Effector memory CD4-positive, alpha-beta T cell (primary cell): ENCODE data around the gene SPSB1.

ENCODE experiments used
- DNase-seq, 3 donors: peaks; one replicate each; pipeline ENCODE4 v3.0.0-alpha.2; 2020
- H3K27ac ChIP-seq: 2 replicates; pipeline ENCODE4 v1.7.0; 2013; ENCODE audit warnings: mild to moderate bottlenecking, low read length, moderate library complexity; ENCODE audit not compliant: insufficient read depth, poor library complexity, severe bottlenecking
- H3K27me3 ChIP-seq: replicated peaks from 2 replicates; pipeline ENCODE4 v1.7.0; 2013; ENCODE audit warnings: mild to moderate bottlenecking, low read length; ENCODE audit not compliant: insufficient read depth, control insufficient read depth, poor library complexity, severe bottlenecking
- H3K36me3 ChIP-seq: 2 replicates; pipeline ENCODE4 v1.7.0; 2013; ENCODE audit warnings: mild to moderate bottlenecking, low read length, moderate library complexity; ENCODE audit not compliant: control insufficient read depth, insufficient read depth
- H3K4me1 ChIP-seq: 2 replicates; pipeline ENCODE4 v1.7.0; 2013; ENCODE audit warnings: low read length, mild to moderate bottlenecking; ENCODE audit not compliant: control insufficient read depth, insufficient read depth, poor library complexity, severe bottlenecking
- H3K4me3 ChIP-seq: 2 replicates; pipeline ENCODE4 v1.7.0; 2013; ENCODE audit warnings: low read length, low read depth, mild to moderate bottlenecking; ENCODE audit not compliant: insufficient read depth, poor library complexity, severe bottlenecking
- H3K9me3 ChIP-seq: 2 replicates; pipeline ENCODE4 v1.7.0; 2013; ENCODE audit warnings: mild to moderate bottlenecking, low read length, moderate library complexity; ENCODE audit not compliant: control insufficient read depth

Gene SPSB1

DNA sequence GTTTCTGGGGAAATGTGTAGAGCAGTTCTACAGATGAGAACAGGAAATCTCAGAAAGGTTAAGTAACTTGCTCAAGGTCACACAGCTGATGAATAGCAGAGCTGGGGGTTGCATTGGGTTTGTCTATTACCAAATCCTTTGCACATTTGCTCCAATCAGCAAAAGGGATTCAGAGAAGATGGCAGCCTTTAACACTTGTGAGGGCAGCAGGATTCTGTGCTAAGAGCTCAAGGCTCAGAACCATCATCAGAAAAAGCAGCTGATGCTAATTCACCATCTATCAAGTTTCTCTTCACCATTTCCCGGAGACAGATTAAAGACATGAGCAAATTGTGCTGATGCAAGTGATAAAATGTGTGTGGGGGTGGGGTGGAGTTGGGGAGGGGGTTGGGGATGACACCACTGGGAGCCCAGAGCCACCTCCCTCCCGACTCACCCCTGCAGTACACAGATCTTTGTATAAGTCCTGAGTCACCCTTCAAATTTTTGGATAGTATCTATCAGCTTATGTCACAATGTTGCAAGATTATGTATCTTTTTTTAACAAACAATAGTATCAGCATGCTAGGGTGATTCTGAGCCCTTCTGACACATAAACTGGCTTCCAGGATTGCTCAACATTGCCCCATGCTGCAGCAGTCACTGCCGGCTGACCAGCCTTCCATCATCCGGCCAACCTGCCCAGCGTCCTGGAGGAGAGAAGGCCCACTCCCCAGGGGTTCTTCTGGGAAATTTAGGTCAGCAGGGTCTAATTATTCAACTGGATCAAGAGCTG lies 2.8 kb upstream of the SPSB1 start:
- H3K4me1 ChIP-seq = peaks cover 13% of the 10 kb centered on the region
- no peak for DNase-seq
- H3K27me3 ChIP-seq = no peaks in the 10 kb centered on the region
- H3K36me3 ChIP-seq = no peaks in the 10 kb centered on the region
- no peak overlapping the region for H3K27ac ChIP-seq
- peaks cover 6% of the 10 kb centered on the region for H3K9me3 ChIP-seq
- H3K4me3 ChIP-seq = no peak overlapping the region

GRCh38 chr1:9291914-9292360 lies 757 bp upstream of the SPSB1 start:
- H3K27me3 ChIP-seq = no peaks in the 10 kb centered on the region
- no peaks in the 10 kb centered on the region for H3K36me3 ChIP-seq
- peaks cover 17% of the 10 kb centered on the region for H3K4me1 ChIP-seq
- no peak overlapping the region for H3K4me3 ChIP-seq
- peaks cover 6% of the 10 kb centered on the region for H3K9me3 ChIP-seq
- DNase-seq = no peak
- no peak overlapping the region for H3K27ac ChIP-seq

DNA sequence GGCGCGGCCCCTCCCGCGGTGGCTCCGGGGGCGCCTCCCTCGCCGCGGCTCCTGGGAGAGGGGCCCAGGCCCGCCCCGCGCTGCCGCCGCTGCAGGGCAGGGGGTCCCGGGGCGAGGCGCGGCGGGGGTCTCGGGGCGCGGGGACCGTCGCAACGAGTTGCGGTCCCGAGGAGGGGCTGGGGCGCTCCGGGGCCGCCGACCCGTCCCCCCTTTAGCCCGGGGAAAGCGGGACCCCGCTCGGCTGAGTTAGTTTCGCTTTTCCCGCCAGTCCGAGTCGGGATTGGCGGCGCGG lies 493 bp downstream of the SPSB1 start:
- Histone ChIP-seq H3K4me3 (peak overlapping the region; percentile 74), H3K36me3 (no peaks in the 10 kb centered on the region), H3K27me3 (no peaks in the 10 kb centered on the region), H3K4me1 (peaks cover 17% of the 10 kb centered on the region), H3K27ac (peak overlapping the region; percentile 4), H3K9me3 (peaks cover 4% of the 10 kb centered on the region)
- no peak for DNase-seq

DNA sequence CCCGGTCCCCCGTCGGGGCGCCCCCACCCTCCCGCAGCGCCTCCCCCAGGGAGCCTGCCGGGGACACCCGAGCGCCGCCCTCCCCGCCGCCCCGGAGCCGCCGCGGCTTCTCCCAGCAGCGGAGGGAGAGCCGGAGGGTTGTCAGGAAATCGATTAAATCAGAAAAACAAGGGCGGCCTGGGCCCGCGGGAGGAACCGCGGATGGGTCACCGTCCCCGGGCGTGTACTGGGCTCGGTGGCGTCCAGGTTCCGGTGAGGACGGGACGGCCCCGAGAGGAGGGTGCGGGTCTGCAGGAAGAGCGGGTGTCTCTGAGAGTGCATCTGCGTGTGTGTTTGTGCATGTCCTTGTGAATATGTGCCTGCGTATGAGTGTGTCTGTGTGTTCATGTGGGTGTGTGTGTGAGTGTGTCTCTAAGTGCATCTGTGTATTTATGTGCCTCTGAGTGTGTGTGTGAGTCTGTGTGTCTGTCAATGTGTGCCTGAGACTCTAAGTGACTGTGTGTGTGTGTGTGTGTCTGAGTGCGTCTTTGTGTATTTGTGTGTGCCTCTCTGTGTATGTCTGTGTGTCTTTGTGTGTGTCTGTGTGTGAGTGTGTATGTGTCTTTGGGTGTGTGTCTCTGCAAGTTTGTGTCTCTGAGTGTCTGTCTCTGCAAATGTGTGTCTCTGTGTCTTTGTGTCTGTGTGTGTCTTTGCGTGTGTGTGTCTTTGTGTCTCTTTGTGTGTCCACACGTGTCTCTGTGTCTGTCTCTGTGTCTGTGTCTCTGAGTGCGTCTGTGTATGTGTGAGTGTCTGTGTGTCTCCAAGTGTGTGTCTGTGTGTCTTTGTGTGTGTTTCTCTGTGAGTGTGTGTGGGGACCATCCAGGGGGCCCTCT lies 1.1 kb downstream of the SPSB1 start:
- no peaks in the 10 kb centered on the region for H3K9me3 ChIP-seq
- peak overlapping the region; percentile 4 for H3K27ac ChIP-seq
- peaks cover 17% of the 10 kb centered on the region for H3K4me1 ChIP-seq
- DNase-seq = peak in 2 of 3 donors; percentile 22 to 25
- peak overlapping the region; percentile 74 for H3K4me3 ChIP-seq
- no peaks in the 10 kb centered on the region for H3K27me3 ChIP-seq
- no peaks in the 10 kb centered on the region for H3K36me3 ChIP-seq

DNA sequence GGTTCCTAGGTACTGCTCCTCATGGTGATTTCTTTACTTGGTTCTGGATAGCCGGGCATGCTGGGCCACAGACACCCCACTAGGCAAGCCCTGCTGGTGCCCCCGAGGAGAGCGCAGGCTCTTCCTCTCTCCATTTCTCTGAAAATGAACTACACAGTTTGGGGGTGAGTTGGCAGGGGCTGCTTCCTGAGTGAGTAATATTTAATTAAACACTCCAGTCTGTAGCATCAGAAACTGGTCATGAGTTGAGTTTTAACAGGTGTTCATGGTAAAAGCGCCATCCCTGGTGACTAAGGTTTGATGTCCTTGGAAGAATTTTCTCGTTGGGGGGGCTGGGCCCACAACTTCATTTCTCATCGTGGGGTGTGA lies 1.7 kb downstream of the SPSB1 start:
- no peaks in the 10 kb centered on the region for H3K27me3 ChIP-seq
- peaks cover 17% of the 10 kb centered on the region for H3K4me1 ChIP-seq
- no peaks in the 10 kb centered on the region for H3K36me3 ChIP-seq
- no peak overlapping the region for H3K27ac ChIP-seq
- H3K4me3 ChIP-seq = peak overlapping the region; percentile 74
- no peak for DNase-seq
- no peaks in the 10 kb centered on the region for H3K9me3 ChIP-seq

DNA sequence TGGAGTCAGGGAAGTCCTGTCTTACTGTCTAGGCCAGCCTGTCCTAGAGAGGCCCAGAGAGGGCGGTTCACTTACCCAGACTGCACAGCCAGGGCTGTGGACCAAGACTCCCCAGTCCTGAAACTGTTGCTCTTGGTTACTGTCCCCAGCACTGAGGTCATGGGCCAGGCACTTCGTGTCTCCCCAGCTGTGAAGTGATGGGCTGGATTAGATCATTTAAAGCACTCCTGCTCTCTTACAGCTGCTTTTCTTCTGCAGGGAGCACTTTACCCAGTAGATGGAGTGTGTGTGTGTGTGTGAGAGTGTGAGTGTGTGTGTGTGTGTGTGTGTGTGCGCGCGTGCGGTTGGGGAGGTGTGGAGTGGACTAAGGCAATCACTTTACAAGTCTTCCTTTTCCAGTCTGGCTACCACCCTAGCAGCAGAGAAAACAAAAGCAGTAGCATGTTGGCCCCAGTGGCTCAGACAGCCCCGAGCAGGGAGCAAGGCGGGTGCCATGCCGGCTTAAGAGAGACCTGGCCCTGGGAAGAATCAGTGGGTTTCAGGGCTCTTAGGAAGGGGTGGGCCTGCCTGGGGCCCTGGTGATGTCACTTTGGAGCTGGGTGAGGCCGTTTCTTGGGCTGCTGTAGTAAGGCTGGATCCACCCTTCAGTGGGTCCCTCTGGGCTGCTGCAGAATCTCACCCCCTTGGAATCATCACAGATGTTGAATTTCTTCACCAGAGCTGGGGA lies 2.4 kb downstream of the SPSB1 start:
- H3K36me3 ChIP-seq = no peaks in the 10 kb centered on the region
- H3K4me1 ChIP-seq = peaks cover 17% of the 10 kb centered on the region
- no peak overlapping the region for H3K27ac ChIP-seq
- DNase-seq = no peak
- no peaks in the 10 kb centered on the region for H3K27me3 ChIP-seq
- no peak overlapping the region for H3K4me3 ChIP-seq
- H3K9me3 ChIP-seq = no peaks in the 10 kb centered on the region

DNA sequence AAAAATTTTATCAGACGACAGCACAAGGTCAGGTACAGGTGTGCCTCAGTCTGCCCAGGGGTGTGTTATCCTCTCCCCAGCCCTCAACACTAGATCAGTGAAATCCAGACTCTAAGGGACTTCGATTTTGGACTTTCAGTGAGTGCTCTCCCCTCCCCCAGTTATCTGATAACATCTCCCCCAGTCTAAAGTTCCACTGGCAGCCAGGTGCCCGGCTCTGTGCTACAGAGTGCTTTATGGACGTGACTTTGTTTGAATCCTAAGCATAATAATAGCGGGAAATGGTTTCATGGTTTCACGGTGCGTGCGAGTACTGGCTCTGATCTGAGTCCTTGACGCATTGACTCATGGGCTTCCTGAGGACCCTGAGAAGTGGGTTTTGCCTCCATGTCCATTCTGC lies 3.2 kb downstream of the SPSB1 start:
- Histone ChIP-seq H3K4me3 (no peak overlapping the region), H3K27me3 (no peaks in the 10 kb centered on the region)

GRCh38 chr1:9296850-9297249 lies 4.2 kb downstream of the SPSB1 start:
- Histone ChIP-seq H3K27ac (no peak overlapping the region), H3K4me1 (peaks cover 17% of the 10 kb centered on the region), H3K4me3 (no peak overlapping the region), H3K36me3 (no peaks in the 10 kb centered on the region), H3K9me3 (no peaks in the 10 kb centered on the region), H3K27me3 (no peaks in the 10 kb centered on the region)
- no peak for DNase-seq

More for the DNA sequence above, 3.2 kb downstream of the SPSB1 start:
- no peak for DNase-seq
- Histone ChIP-seq H3K36me3 (no peaks in the 10 kb centered on the region), H3K9me3 (no peaks in the 10 kb centered on the region), H3K4me1 (peaks cover 17% of the 10 kb centered on the region), H3K27ac (no peak overlapping the region)

GRCh38 chr1:9297831-9298230 lies 5.1 kb downstream of the SPSB1 start:
- no peak overlapping the region for H3K27ac ChIP-seq
- H3K4me1 ChIP-seq = peaks cover 17% of the 10 kb centered on the region
- no peaks in the 10 kb centered on the region for H3K27me3 ChIP-seq
- no peak for DNase-seq
- no peak overlapping the region for H3K4me3 ChIP-seq
- H3K9me3 ChIP-seq = no peaks in the 10 kb centered on the region
- no peaks in the 10 kb centered on the region for H3K36me3 ChIP-seq

- Histone ChIP-seq H3K4me1 (peaks cover 17% of the 10 kb centered on the region), H3K9me3 (no peaks in the 10 kb centered on the region), H3K36me3 (no peaks in the 10 kb centered on the region), H3K27me3 (no peaks in the 10 kb centered on the region), H3K27ac (no peak overlapping the region), H3K4me3 (no peak overlapping the region)
- no peak for DNase-seq
Observed at GRCh38 chr1:9298282-9298681, 5.6 kb downstream of the SPSB1 start.
